Ishikawa (cell line): Measurements from ENCODE around the gene NFIB.
A peak's percentile ranks its signal among the peaks of the same experiment; 100 is the strongest.

Experiments used
- CEBPB ChIP-seq: IDR thresholded peaks from 2 replicates; pipeline ENCODE4 v1.6.1; 2012
- CREB1 ChIP-seq: IDR thresholded peaks from 2 replicates; pipeline ENCODE4 v1.6.1; 2012; ENCODE audit warnings: low read depth
- EP300 ChIP-seq: IDR thresholded peaks from 2 replicates; pipeline ENCODE4 v1.6.1; 2012; ENCODE audit warnings: borderline replicate concordance
- NFIC ChIP-seq: IDR thresholded peaks from 2 replicates; pipeline ENCODE4 v1.6.1; 2012
- RAD21 ChIP-seq: IDR thresholded peaks from 2 replicates; pipeline ENCODE4 v1.6.1; 2012; ENCODE audit warnings: low read depth
- TAF1 ChIP-seq: IDR thresholded peaks from 2 replicates; pipeline ENCODE4 v1.6.1; 2012; ENCODE audit warnings: low read depth, mild to moderate bottlenecking
- TCF12 ChIP-seq: IDR thresholded peaks from 2 replicates; pipeline ENCODE4 v1.6.1; 2012; ENCODE audit warnings: low read depth
- TEAD4 ChIP-seq: IDR thresholded peaks from 2 replicates; pipeline ENCODE4 v1.6.1; 2012
- YY1 ChIP-seq: IDR thresholded peaks from 2 replicates; pipeline ENCODE4 v1.6.1; 2012; ENCODE audit warnings: low read depth
- ZBTB7A ChIP-seq: IDR thresholded peaks from 2 replicates; pipeline ENCODE4 v1.6.1; 2012; ENCODE audit warnings: low read depth
- TF ChIP-seq, protein P1 (sequence below): IDR thresholded peaks from 2 replicates; pipeline ENCODE4 v1.6.1; 2012; ENCODE audit warnings: low read depth, mild to moderate bottlenecking
- TF ChIP-seq, protein P2 (sequence below): IDR thresholded peaks from 2 replicates; pipeline ENCODE4 v1.6.1; 2012
- TF ChIP-seq, protein P3 (sequence below): IDR thresholded peaks from 2 replicates; pipeline ENCODE4 v1.6.1; 2012

DNA sequence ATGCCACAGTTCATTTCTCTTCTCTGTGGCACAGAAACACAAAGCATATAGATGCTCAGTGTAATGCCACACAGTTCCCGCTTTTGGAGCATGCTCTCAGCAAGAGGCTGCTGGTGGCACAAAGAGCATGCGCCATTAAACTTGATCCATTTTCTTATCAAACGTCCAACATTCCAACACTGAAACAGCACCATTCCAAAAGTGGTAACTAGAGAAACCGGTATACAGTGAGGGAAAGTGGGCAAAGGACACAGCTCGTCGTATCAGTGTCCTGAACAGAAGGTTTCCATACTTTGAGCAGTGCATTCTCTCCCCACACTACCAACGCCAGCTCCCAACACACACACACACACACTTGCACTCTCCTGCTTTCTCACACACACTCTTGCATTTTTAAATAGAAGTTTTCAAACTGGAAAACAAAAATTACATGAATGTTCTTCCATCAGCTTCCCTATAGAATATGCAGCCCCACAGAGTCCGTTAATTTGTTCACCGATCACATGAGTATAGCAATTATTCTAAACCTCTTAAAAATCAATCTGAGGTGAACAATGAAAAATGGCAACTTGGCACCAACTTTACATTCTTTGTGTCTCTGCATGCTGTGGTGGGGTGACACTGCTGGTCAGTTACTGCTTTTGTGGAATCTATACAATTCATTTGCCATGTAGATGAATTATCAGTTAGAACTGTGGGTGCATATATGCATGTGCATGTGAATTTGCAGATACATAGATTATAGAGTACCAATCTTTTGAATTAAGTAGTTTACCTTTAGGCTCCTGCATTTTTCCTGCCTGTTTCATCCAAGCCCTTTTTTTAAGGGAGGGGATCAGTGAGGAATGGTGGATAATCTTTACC, 5.7 kb downstream of the NFIB start:
- TF ChIP-seq, protein P1, sequence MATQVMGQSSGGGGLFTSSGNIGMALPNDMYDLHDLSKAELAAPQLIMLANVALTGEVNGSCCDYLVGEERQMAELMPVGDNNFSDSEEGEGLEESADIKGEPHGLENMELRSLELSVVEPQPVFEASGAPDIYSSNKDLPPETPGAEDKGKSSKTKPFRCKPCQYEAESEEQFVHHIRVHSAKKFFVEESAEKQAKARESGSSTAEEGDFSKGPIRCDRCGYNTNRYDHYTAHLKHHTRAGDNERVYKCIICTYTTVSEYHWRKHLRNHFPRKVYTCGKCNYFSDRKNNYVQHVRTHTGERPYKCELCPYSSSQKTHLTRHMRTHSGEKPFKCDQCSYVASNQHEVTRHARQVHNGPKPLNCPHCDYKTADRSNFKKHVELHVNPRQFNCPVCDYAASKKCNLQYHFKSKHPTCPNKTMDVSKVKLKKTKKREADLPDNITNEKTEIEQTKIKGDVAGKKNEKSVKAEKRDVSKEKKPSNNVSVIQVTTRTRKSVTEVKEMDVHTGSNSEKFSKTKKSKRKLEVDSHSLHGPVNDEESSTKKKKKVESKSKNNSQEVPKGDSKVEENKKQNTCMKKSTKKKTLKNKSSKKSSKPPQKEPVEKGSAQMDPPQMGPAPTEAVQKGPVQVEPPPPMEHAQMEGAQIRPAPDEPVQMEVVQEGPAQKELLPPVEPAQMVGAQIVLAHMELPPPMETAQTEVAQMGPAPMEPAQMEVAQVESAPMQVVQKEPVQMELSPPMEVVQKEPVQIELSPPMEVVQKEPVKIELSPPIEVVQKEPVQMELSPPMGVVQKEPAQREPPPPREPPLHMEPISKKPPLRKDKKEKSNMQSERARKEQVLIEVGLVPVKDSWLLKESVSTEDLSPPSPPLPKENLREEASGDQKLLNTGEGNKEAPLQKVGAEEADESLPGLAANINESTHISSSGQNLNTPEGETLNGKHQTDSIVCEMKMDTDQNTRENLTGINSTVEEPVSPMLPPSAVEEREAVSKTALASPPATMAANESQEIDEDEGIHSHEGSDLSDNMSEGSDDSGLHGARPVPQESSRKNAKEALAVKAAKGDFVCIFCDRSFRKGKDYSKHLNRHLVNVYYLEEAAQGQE = no peak
- TF ChIP-seq NFIC = peak; percentile 82
- TF ChIP-seq ZBTB7A = no peak
- peak; percentile 55 for TF ChIP-seq EP300
- TF ChIP-seq TAF1 = no peak
- TF ChIP-seq TEAD4 = peak; percentile 78
- TF ChIP-seq TCF12 = 0 out of 2 replicates have a peak, but pooled peaks have one; percentile 31
- no peak for TF ChIP-seq RAD21
- TF ChIP-seq CEBPB = no peak
- TF ChIP-seq YY1 = no peak
- TF ChIP-seq, protein P2, sequence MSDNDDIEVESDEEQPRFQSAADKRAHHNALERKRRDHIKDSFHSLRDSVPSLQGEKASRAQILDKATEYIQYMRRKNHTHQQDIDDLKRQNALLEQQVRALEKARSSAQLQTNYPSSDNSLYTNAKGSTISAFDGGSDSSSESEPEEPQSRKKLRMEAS = no peak
- TF ChIP-seq, protein P3, sequence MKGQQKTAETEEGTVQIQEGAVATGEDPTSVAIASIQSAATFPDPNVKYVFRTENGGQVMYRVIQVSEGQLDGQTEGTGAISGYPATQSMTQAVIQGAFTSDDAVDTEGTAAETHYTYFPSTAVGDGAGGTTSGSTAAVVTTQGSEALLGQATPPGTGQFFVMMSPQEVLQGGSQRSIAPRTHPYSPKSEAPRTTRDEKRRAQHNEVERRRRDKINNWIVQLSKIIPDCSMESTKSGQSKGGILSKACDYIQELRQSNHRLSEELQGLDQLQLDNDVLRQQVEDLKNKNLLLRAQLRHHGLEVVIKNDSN = 0 out of 2 replicates have a peak, but pooled peaks have one; percentile 25
- TF ChIP-seq CREB1 = no peak
